AG09309 (cell line): Measurements from ENCODE around the gene EXOC7.

Experiments
- DNase-seq: peaks from one replicate; pipeline ENCODE4 v3.0.0-alpha.2; 2010; ENCODE audit warnings: low read depth
- H3K4me3 ChIP-seq: 2 replicates; pipeline ENCODE4 v1.5.1; 2011; ENCODE audit warnings: mild to moderate bottlenecking, low read depth, low read length, moderate library complexity; ENCODE audit not compliant: control insufficient read depth
- CTCF ChIP-seq: IDR thresholded peaks from 2 replicates; pipeline ENCODE4 v1.5.1; 2011; ENCODE audit warnings: mild to moderate bottlenecking, low read depth, low read length, inconsistent platforms; ENCODE audit not compliant: insufficient read depth, control insufficient read depth; ENCODE audit errors: missing control alignments

The EXOC7 gene

GRCh38 chr17:76087531-76087930, 16.1 kb downstream of the EXOC7 start:
- TF ChIP-seq CTCF = no peak
- no peak for DNase-seq
- H3K4me3 ChIP-seq = no peak overlapping the region

GRCh38 chr17:76086384-76086783, 17.2 kb downstream of the EXOC7 start:
- no peak for DNase-seq
- no peak for TF ChIP-seq CTCF
- H3K4me3 ChIP-seq = no peak overlapping the region

- no peak for TF ChIP-seq CTCF
- H3K4me3 ChIP-seq = no peak overlapping the region
- DNase-seq = no peak
These were observed 17.7 kb downstream of the EXOC7 start for GRCh38 chr17:76085731-76086366.

- TF ChIP-seq CTCF = no peak
- no peak overlapping the region for H3K4me3 ChIP-seq
- no peak for DNase-seq
These were observed 18.4 kb downstream of the EXOC7 start for GRCh38 chr17:76085066-76085730.

GRCh38 chr17:76083536-76084182, 19.9 kb downstream of the EXOC7 start:
- H3K4me3 ChIP-seq = no peak overlapping the region
- no peak for DNase-seq
- no peak for TF ChIP-seq CTCF

- no peak overlapping the region for H3K4me3 ChIP-seq
- no peak for DNase-seq
- TF ChIP-seq CTCF = no peak
These were observed 21.0 kb downstream of the EXOC7 start for GRCh38 chr17:76082326-76083251.
